ENCODE measurements around the gene KCNJ6.
"Not testable (repeated sequence)": the region's sequence is repeated elsewhere in the genome, so short reads cannot be mapped to it uniquely, and the experiment has no call there.

The KCNJ6 gene

DNA sequence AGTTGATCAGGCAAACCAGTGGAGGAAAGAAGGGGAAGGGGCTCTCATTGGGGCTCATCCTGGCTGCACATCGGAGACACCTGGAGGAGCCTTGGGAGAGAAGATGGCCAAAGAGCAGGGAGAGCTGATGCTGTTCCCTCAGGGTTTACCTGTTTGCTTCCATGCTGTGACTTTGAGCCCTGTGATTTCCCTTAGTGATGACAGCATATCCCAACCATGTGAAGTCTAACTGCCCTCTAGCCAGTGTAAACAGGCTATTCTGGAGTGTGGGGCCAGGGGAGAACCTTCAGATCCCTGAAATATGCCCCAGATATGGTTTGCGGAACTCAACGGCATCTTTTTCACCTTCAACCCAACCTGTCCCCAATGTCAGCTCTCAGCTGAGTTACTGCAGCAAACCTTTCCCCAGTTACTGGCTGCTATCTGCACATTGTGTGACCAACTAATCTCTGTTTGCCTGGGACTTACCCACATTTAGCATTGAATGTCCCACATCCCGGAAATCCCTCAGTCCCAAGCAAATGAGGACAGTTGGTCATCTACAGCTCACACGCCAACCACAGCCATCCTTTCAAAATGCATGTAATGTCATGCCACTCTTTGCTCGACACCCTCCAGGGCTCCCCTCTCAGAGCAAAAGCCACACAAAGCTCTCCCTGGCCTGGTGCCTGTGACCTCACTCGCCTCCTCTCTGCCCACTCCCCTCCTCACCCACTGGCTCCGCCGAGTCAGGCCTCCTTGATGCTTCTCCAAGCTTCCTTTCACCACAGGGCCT lies 242.3 kb downstream of the KCNJ6 start:
- H3K36me3 ChIP-seq (ENCODE audit: control insufficient read depth in 1 of 2, insufficient read depth in 2 of 2, low read length in 2 of 2): no peaks in the 10 kb centered on the region
- H3K4me1 ChIP-seq (ENCODE audit: control insufficient read depth in 1 of 2, insufficient read depth in 2 of 2, low read length in 2 of 2): no peaks in the 10 kb centered on the region
- H3K9ac ChIP-seq (ENCODE audit: low read depth in 1 of 2, low read length in 2 of 2): no peak overlapping the region
- H3K4me3 ChIP-seq (ENCODE audit: low read depth in 1 of 2, low read length in 2 of 2): no peak overlapping the region
- H3K27ac ChIP-seq (ENCODE audit: low read depth, low read length): no peak overlapping the region
- H3K9me3 ChIP-seq (ENCODE audit: control insufficient read depth in 1 of 2, low read length in 2 of 2): no peaks in the 10 kb centered on the region
- H3K27me3 ChIP-seq (ENCODE audit: control insufficient read depth in 1 of 2, insufficient read depth in 2 of 2, low read length in 2 of 2): peaks cover 0 to 5% of the 10 kb centered on the region in 2 donors

DNA sequence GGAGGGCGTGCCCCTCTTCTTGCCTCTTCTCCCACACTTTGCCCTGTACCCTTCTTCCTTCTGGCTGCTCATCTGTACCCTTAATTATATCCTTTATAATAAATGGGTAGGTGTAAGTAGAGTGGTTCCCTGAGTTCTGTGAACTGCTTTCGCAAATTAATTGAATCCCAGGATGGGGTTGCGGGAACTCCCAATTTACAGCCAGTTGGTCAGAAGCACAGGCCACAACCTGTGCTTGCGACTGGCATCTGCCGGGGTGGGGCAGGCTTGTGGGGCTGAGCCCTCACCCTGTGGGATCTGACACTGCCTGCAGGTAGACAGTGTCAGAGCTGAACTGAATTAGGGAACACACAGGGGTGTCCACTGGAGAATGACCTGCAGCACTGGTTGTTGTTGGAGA lies 244.9 kb downstream of the KCNJ6 start:
- Histone ChIP-seq H3K4me3 (ENCODE audit: low read depth in 1 of 2, low read length in 2 of 2) (no peak overlapping the region), H3K9ac (ENCODE audit: low read depth in 1 of 2, low read length in 2 of 2) (no peak overlapping the region), H3K9me3 (ENCODE audit: control insufficient read depth in 1 of 2, low read length in 2 of 2) (no peaks in the 10 kb centered on the region), H3K36me3 (ENCODE audit: control insufficient read depth in 1 of 2, insufficient read depth in 2 of 2, low read length in 2 of 2) (no peaks in the 10 kb centered on the region), H3K27ac (ENCODE audit: low read depth, low read length) (no peak overlapping the region), H3K27me3 (ENCODE audit: control insufficient read depth in 1 of 2, insufficient read depth in 2 of 2, low read length in 2 of 2) (peaks cover 0 to 5% of the 10 kb centered on the region in 2 donors), H3K4me1 (ENCODE audit: control insufficient read depth in 1 of 2, insufficient read depth in 2 of 2, low read length in 2 of 2) (no peaks in the 10 kb centered on the region)

DNA sequence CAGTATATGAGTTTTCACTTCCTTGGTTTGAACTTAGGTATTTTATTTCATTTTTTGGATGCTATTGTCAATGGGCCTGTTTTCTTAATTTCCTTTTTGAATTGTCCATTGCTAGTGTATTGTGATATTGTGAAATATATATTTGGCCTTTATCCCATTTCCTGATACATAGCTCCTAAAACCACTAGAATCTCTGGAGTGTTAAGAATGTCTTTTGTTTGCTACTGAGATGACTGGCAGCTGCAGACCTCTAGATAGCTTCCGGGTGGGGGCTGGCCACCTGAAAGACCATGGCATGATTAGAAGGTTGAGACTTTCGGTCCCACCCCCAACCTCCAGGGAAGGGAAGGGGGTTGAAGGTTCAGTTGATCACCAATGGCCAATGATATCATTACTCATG lies 245.4 kb downstream of the KCNJ6 start:
- Histone ChIP-seq H3K27ac (ENCODE audit: low read depth, low read length) (no peak overlapping the region), H3K4me3 (ENCODE audit: low read depth in 1 of 2, low read length in 2 of 2) (no peak overlapping the region), H3K36me3 (ENCODE audit: control insufficient read depth in 1 of 2, insufficient read depth in 2 of 2, low read length in 2 of 2) (no peaks in the 10 kb centered on the region), H3K9me3 (ENCODE audit: control insufficient read depth in 1 of 2, low read length in 2 of 2) (no peaks in the 10 kb centered on the region), H3K27me3 (ENCODE audit: control insufficient read depth in 1 of 2, insufficient read depth in 2 of 2, low read length in 2 of 2) (peaks cover 0 to 5% of the 10 kb centered on the region in 2 donors), H3K9ac (ENCODE audit: low read depth in 1 of 2, low read length in 2 of 2) (no peak overlapping the region), H3K4me1 (ENCODE audit: control insufficient read depth in 1 of 2, insufficient read depth in 2 of 2, low read length in 2 of 2) (no peaks in the 10 kb centered on the region)

DNA sequence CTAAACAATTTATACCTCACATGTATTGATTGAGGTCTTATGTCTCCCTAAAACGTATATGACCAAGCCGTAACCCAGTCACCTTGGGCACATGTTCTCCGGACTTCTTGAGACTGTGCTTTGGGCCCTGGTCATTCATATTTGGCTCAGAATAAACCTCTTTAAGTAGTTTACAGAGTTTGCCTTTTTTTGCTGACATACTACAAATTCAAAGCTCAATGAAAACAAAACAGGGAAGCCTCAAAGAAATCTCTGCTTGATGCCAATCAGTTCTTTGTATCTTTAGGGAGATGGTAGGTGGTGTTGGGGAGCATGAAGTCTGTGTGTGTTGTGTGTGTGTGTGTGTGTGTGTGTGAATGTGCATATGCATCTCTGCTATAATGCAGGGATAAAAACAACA lies 247.0 kb downstream of the KCNJ6 start:
- H3K27ac ChIP-seq (ENCODE audit: low read depth, low read length): no peak overlapping the region
- no peak overlapping the region for H3K4me3 ChIP-seq (ENCODE audit: low read depth in 1 of 2, low read length in 2 of 2)
- H3K9ac ChIP-seq (ENCODE audit: low read depth in 1 of 2, low read length in 2 of 2): no peak overlapping the region
- no peaks in the 10 kb centered on the region for H3K4me1 ChIP-seq (ENCODE audit: control insufficient read depth in 1 of 2, insufficient read depth in 2 of 2, low read length in 2 of 2)
- H3K36me3 ChIP-seq (ENCODE audit: control insufficient read depth in 1 of 2, insufficient read depth in 2 of 2, low read length in 2 of 2): no peaks in the 10 kb centered on the region
- H3K27me3 ChIP-seq (ENCODE audit: control insufficient read depth in 1 of 2, insufficient read depth in 2 of 2, low read length in 2 of 2): peaks cover 0 to 1% of the 10 kb centered on the region in 2 donors
- H3K9me3 ChIP-seq (ENCODE audit: control insufficient read depth in 1 of 2, low read length in 2 of 2): no peaks in the 10 kb centered on the region

DNA sequence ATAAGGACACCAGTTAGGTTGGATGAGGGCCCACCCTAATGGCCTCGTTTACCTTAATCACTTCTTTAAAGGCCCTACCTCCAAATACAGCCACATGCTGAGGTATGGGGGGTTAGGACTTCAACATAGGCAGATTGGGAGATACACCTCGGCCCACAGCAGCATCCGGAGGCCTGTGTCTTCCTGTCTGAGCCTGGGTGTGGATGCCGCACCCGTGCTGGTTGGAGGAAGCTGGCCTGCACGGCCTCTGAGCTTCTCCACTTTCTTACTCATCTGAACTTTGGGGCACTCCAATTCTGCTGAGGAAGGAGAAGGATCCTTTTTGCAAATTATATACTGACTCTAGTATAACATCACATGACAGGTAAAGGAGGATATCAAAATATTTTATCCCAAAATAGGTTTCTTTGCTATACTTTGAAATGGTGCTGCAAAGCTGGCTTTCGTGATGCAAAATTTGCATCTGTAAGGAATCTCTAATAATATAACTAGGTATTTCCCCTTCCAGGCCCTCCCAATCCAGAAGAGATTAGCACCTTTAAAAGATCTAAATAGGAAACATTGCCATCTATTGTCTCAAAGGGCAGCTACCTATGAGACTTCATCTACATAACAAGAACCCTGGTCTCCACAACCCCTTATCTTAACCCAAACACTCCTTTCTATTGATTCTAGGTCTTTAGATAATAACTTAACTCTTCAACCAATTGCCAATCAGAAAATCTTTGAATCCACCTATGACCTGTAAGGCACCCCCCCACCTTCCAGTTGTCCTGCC lies 247.6 kb downstream of the KCNJ6 start:
- Histone ChIP-seq H3K36me3 (ENCODE audit: control insufficient read depth in 1 of 2, insufficient read depth in 2 of 2, low read length in 2 of 2) (no peaks in the 10 kb centered on the region), H3K4me1 (ENCODE audit: control insufficient read depth in 1 of 2, insufficient read depth in 2 of 2, low read length in 2 of 2) (no peaks in the 10 kb centered on the region), H3K4me3 (ENCODE audit: low read depth in 1 of 2, low read length in 2 of 2) (no peak overlapping the region)

DNA sequence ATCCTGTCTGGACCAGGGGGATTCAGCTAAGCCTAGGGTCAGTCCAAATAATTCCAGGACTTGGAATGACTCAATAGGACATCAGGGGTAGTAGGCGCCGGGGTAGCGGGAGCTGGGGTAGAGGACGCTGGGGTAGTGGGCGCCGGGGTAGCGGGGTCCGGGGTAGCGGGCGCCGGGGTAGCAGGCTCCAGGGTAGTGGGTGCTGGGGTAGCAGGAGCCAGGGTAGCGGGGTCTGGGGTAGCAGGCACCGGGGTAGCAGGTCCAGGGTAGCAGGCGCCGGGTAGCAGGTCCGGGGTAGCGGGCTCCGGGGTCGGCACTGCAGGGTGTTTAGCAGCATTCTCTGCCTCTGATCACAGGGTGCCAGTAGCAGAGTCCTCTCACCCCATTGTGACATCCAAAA lies 248.9 kb downstream of the KCNJ6 start:
- no peak overlapping the region for H3K9ac ChIP-seq (ENCODE audit: low read depth in 1 of 2, low read length in 2 of 2)
- H3K4me3 ChIP-seq (ENCODE audit: low read depth in 1 of 2, low read length in 2 of 2): no peak overlapping the region
- H3K27me3 ChIP-seq (ENCODE audit: control insufficient read depth in 1 of 2, insufficient read depth in 2 of 2, low read length in 2 of 2): no peaks in the 10 kb centered on the region
- H3K27ac ChIP-seq (ENCODE audit: low read depth, low read length): no peak overlapping the region
- H3K36me3 ChIP-seq (ENCODE audit: control insufficient read depth in 1 of 2, insufficient read depth in 2 of 2, low read length in 2 of 2): no peaks in the 10 kb centered on the region
- no peaks in the 10 kb centered on the region for H3K4me1 ChIP-seq (ENCODE audit: control insufficient read depth in 1 of 2, insufficient read depth in 2 of 2, low read length in 2 of 2)
- H3K9me3 ChIP-seq (ENCODE audit: control insufficient read depth in 1 of 2, low read length in 2 of 2): no peaks in the 10 kb centered on the region

More for the DNA sequence above, 247.6 kb downstream of the KCNJ6 start:
- H3K27me3 ChIP-seq (ENCODE audit: control insufficient read depth in 1 of 2, insufficient read depth in 2 of 2, low read length in 2 of 2): no peaks in the 10 kb centered on the region
- H3K27ac ChIP-seq (ENCODE audit: low read depth, low read length): no peak overlapping the region
- H3K9me3 ChIP-seq (ENCODE audit: control insufficient read depth in 1 of 2, low read length in 2 of 2): no peaks in the 10 kb centered on the region
- H3K9ac ChIP-seq (ENCODE audit: low read depth in 1 of 2, low read length in 2 of 2): no peak overlapping the region

DNA sequence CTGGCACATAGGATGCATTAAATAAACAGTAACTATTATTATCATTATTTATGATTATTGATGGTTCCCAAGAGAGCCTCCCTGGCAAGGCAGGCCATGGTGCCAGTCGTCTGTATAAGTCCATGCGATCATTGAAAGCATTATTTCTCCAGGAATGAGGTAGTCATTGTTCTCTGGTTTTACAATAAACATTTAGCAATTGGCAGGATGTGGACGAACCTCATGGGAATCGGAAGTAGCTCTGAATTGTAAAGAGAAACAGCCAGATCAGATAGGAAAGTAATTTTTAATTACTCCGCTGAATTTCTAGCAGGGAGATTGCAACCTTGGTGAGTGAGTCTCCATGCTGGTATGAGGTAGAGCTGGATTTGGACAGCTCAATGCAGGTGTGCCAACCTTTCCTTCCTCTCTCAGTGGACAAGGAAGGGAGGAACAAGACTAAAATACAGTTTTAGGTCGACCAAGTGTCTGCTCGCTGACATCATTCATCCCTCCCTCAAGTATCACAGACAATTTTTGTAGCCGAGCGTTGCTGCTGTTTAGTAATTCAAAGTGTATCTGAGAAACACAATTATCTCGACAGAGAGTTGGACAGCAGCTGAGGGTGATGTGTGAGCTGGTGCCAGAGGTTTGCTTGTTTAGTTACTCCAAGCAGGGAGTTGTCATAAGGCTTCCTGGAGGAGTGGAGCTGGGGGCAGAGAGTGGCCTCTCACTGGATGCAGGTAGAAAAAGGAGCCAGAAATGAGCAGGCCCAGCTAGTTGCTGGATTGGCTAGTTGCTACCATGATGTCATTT lies 250.8 kb downstream of the KCNJ6 start:
- no peak overlapping the region for H3K4me3 ChIP-seq (ENCODE audit: low read depth in 1 of 2, low read length in 2 of 2)
- no peak overlapping the region for H3K27ac ChIP-seq (ENCODE audit: low read depth, low read length)
- H3K36me3 ChIP-seq (ENCODE audit: control insufficient read depth in 1 of 2, insufficient read depth in 2 of 2, low read length in 2 of 2): no peaks in the 10 kb centered on the region
- no peaks in the 10 kb centered on the region for H3K27me3 ChIP-seq (ENCODE audit: control insufficient read depth in 1 of 2, insufficient read depth in 2 of 2, low read length in 2 of 2)
- H3K9me3 ChIP-seq (ENCODE audit: control insufficient read depth in 1 of 2, low read length in 2 of 2): no peaks in the 10 kb centered on the region
- no peak overlapping the region for H3K9ac ChIP-seq (ENCODE audit: low read depth in 1 of 2, low read length in 2 of 2)
- no peaks in the 10 kb centered on the region for H3K4me1 ChIP-seq (ENCODE audit: control insufficient read depth in 1 of 2, insufficient read depth in 2 of 2, low read length in 2 of 2)

DNA sequence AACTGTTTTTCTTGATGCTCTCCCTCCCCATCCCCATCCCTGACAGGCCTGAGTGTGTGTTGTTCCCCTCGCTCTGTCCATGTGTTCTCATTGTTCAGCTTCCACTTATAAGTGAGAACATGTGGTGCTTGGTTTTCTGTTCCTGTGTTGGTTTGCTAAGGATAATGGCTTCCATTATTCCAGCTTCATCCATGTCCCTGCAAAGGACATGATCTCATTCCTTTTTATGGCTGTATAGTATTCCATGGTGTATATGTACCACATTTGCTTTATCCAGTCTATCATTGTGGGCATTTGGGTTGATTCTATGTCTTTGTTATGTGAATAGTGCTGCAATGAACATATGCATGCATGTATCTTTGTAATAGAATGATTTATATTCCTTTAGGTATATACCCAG lies 254.0 kb downstream of the KCNJ6 start:
- H3K27me3 ChIP-seq (ENCODE audit: control insufficient read depth in 1 of 2, insufficient read depth in 2 of 2, low read length in 2 of 2); H3K9me3 ChIP-seq (ENCODE audit: control insufficient read depth in 1 of 2, low read length in 2 of 2); H3K27ac ChIP-seq (ENCODE audit: low read depth, low read length); H3K9ac ChIP-seq (ENCODE audit: low read depth in 1 of 2, low read length in 2 of 2); H3K4me3 ChIP-seq (ENCODE audit: low read depth in 1 of 2, low read length in 2 of 2); H3K4me1 ChIP-seq (ENCODE audit: control insufficient read depth in 1 of 2, insufficient read depth in 2 of 2, low read length in 2 of 2); H3K36me3 ChIP-seq (ENCODE audit: control insufficient read depth in 1 of 2, insufficient read depth in 2 of 2, low read length in 2 of 2): not testable (repeated sequence)

DNA sequence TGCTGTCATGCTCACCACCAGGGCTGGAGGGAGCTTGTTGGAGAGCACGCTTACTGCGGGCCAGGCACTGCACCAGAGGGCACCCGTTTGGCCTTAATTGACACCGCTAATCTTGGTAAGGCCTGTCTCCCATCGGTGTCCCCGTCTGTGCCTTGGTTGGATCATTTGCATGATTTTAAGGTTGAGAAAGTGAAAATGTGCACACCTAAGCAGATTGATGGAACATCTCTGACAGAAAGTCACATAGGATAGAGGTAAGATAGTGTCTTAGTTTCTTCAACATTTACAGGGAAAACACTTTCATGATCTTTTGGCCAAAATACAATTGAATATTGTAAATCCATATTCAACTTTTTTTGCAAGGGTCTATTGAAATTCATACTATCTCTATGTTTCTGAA lies 255.5 kb downstream of the KCNJ6 start:
- Histone ChIP-seq H3K9me3 (ENCODE audit: control insufficient read depth in 1 of 2, low read length in 2 of 2) (no peaks in the 10 kb centered on the region), H3K27ac (ENCODE audit: low read depth, low read length) (no peak overlapping the region), H3K9ac (ENCODE audit: low read depth in 1 of 2, low read length in 2 of 2) (no peak overlapping the region), H3K4me3 (ENCODE audit: low read depth in 1 of 2, low read length in 2 of 2) (no peak overlapping the region), H3K27me3 (ENCODE audit: control insufficient read depth in 1 of 2, insufficient read depth in 2 of 2, low read length in 2 of 2) (peaks cover 0 to 2% of the 10 kb centered on the region in 2 donors), H3K36me3 (ENCODE audit: control insufficient read depth in 1 of 2, insufficient read depth in 2 of 2, low read length in 2 of 2) (no peaks in the 10 kb centered on the region), H3K4me1 (ENCODE audit: control insufficient read depth in 1 of 2, insufficient read depth in 2 of 2, low read length in 2 of 2) (no peaks in the 10 kb centered on the region)

DNA sequence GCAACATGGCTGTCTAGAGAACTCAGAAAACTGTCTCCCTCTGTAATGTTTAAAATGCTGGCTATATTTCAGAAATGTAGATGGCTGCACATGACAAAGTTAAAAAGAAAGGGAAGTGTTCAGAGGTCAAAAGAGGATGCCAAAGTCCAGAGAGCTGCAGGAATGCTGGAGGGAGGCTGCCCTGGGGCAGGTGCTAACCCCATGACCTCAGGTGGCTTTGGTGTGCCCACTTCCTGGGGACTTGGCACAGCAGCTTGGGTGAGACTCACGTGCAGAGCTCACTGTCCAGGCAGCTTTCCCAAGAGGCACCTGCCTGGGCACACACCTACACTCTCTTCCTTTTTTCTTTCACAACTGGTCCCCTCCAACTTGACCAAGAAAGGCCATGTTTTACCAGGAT lies 256.4 kb downstream of the KCNJ6 start:
- Histone ChIP-seq H3K4me1 (ENCODE audit: control insufficient read depth in 1 of 2, insufficient read depth in 2 of 2, low read length in 2 of 2) (no peaks in the 10 kb centered on the region), H3K27me3 (ENCODE audit: control insufficient read depth in 1 of 2, insufficient read depth in 2 of 2, low read length in 2 of 2) (peaks cover 0 to 2% of the 10 kb centered on the region in 2 donors), H3K9ac (ENCODE audit: low read depth in 1 of 2, low read length in 2 of 2) (no peak overlapping the region), H3K27ac (ENCODE audit: low read depth, low read length) (no peak overlapping the region), H3K4me3 (ENCODE audit: low read depth in 1 of 2, low read length in 2 of 2) (no peak overlapping the region), H3K9me3 (ENCODE audit: control insufficient read depth in 1 of 2, low read length in 2 of 2) (no peaks in the 10 kb centered on the region), H3K36me3 (ENCODE audit: control insufficient read depth in 1 of 2, insufficient read depth in 2 of 2, low read length in 2 of 2) (no peaks in the 10 kb centered on the region)
